Esophagus squamous epithelium (tissue), 4 donors: ENCODE measurements around the gene COL4A2.

ENCODE experiments used
- CTCF ChIP-seq, 6 experiments: fragments of 450-650 bp in 4 of 6; fragments of 200-600 bp in 2 of 6; sonication (generic) in 2 of 6; IDR thresholded peaks; one replicate each; pipeline ENCODE4 v1.5.1; 2016 to 2019; ENCODE audit warnings: antibody characterized with exemption in 6 of 6, mild to moderate bottlenecking in 4 of 6, moderate library complexity in 4 of 6
- POLR2A ChIP-seq, 4 donors: fragments of 450-650 bp; IDR thresholded peaks; one replicate each; pipeline ENCODE4 v1.6.1; 2017; ENCODE audit warnings: antibody characterized with exemption in 4 of 4, mild to moderate bottlenecking in 4 of 4, moderate library complexity in 3 of 4

DNA sequence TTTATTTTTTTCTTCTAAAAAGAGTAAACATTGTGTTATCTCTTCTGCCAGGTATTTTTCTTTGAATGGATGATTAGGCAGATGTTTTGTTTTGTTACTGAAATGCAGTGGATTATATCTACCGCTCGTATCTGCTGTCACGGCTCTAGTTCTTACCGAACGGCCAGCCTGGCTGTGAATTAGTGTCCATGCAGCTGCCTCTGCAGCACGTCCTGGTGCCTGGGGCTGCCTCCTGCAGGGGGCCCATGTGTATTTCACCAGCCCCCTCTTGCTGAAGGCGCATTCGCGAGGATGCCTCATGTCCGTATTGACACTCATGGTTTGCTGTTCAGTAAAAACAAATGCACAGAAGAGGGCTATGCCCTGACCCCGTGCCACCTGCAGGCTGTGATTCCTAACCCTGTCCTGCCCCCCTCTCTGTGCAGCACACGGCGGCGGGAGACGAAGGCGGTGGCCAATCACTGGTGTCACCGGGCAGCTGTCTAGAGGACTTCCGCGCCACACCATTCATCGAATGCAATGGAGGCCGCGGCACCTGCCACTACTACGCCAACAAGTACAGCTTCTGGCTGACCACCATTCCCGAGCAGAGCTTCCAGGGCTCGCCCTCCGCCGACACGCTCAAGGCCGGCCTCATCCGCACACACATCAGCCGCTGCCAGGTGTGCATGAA, 204.6 kb downstream of the COL4A2 start:
- no peak for TF ChIP-seq CTCF (IDR thresholded peaks at IDR 0.05)
- no peak for TF ChIP-seq POLR2A (IDR thresholded peaks at IDR 0.05)
